AG04449 (cell line): ENCODE measurements around the gene PDK1.
"Not testable (repeated sequence)": the region's sequence is repeated elsewhere in the genome, so short reads cannot be mapped to it uniquely, and the experiment has no call there.

Experiments used
- CTCF ChIA-PET: fragments of 350-600 bp; formaldehyde crosslinking; extraction: SDS; loops from one replicate; lab custom pipeline; 2021; ENCODE audit warnings: antibody characterized with exemption; lab: Yijun Ruan, JAX
- POLR2A ChIA-PET: fragments of 400-600, 350-600 bp; formaldehyde crosslinking; extraction: SDS; loops from one replicate; lab custom pipeline; 2020; ENCODE audit warnings: antibody characterized with exemption, inconsistent platforms; lab: Yijun Ruan, JAX
- DNase-seq: peaks from one replicate; pipeline ENCODE4 v3.0.0-alpha.2; 2010; ENCODE audit warnings: low read depth, low spot score
- H3K4me3 ChIP-seq: 2 replicates; pipeline ENCODE4 v1.5.1; 2011; ENCODE audit warnings: low read depth, mild to moderate bottlenecking, control low read depth, low read length
- TF ChIP-seq, protein P1 (sequence below): IDR thresholded peaks from one replicate; pipeline ENCODE4 v1.5.1; 2011; ENCODE audit warnings: mild to moderate bottlenecking, moderate library complexity, low read length, control low read depth, inconsistent platforms; ENCODE audit not compliant: insufficient read depth; ENCODE audit errors: missing control alignments

The PDK1 gene

GRCh38 chr2:172582656-172583055 lies 26.8 kb downstream of the PDK1 start:
- TF ChIP-seq, protein P1, sequence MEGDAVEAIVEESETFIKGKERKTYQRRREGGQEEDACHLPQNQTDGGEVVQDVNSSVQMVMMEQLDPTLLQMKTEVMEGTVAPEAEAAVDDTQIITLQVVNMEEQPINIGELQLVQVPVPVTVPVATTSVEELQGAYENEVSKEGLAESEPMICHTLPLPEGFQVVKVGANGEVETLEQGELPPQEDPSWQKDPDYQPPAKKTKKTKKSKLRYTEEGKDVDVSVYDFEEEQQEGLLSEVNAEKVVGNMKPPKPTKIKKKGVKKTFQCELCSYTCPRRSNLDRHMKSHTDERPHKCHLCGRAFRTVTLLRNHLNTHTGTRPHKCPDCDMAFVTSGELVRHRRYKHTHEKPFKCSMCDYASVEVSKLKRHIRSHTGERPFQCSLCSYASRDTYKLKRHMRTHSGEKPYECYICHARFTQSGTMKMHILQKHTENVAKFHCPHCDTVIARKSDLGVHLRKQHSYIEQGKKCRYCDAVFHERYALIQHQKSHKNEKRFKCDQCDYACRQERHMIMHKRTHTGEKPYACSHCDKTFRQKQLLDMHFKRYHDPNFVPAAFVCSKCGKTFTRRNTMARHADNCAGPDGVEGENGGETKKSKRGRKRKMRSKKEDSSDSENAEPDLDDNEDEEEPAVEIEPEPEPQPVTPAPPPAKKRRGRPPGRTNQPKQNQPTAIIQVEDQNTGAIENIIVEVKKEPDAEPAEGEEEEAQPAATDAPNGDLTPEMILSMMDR: no peak
- no peak for DNase-seq
- ChIA-PET POLR2A (no interaction called here), CTCF (interaction anchor here (1.3 kb wide), 1 partner anchor 21 kb away, joined by 3 read pairs; no protein-coding TSS in a partner anchor)
- H3K4me3 ChIP-seq: no peak overlapping the region

GRCh38 chr2:172586245-172586891 lies 30.5 kb downstream of the PDK1 start:
- TF ChIP-seq, protein P1: no peak
- ChIA-PET CTCF (no interaction called here), POLR2A (no interaction called here)
- no peak overlapping the region for H3K4me3 ChIP-seq
- no peak for DNase-seq

- POLR2A ChIA-PET, H3K4me3 ChIP-seq, DNase-seq: not testable (repeated sequence)
- CTCF ChIA-PET: interaction anchor here (0.9 to 5.2 kb wide), 5 partner anchors 10 to 345 kb away, joined by 3 to 14 read pairs (median 4); no protein-coding TSS in a partner anchor
Observed at GRCh38 chr2:172587231-172587630, 31.3 kb downstream of the PDK1 start.

GRCh38 chr2:172588931-172589330 lies 33.0 kb downstream of the PDK1 start:
- TF ChIP-seq, protein P1: no peak
- ChIA-PET POLR2A (no interaction called here), CTCF (interaction anchor here (0.9 to 5.2 kb wide), 5 partner anchors 9 to 217 kb away, joined by 3 to 16 read pairs (median 6); no protein-coding TSS in a partner anchor)
- no peak overlapping the region for H3K4me3 ChIP-seq
- no peak for DNase-seq

- H3K4me3 ChIP-seq, DNase-seq, POLR2A ChIA-PET: not testable (repeated sequence)
- CTCF ChIA-PET: interaction anchor here (1.0 to 5.2 kb wide), 6 partner anchors 11 to 119 kb away, joined by 4 to 30 read pairs (median 20); no protein-coding TSS in a partner anchor
Observed at GRCh38 chr2:172591386-172591785, 35.5 kb downstream of the PDK1 start.

- CTCF ChIA-PET: interaction anchor here (0.6 to 4.5 kb wide), 13 partner anchors 12 to 118 kb away, joined by 3 to 30 read pairs (median 6); no protein-coding TSS in a partner anchor
- POLR2A ChIA-PET, H3K4me3 ChIP-seq, DNase-seq: not testable (repeated sequence)
Observed at GRCh38 chr2:172592190-172592589, 36.3 kb downstream of the PDK1 start.

DNA sequence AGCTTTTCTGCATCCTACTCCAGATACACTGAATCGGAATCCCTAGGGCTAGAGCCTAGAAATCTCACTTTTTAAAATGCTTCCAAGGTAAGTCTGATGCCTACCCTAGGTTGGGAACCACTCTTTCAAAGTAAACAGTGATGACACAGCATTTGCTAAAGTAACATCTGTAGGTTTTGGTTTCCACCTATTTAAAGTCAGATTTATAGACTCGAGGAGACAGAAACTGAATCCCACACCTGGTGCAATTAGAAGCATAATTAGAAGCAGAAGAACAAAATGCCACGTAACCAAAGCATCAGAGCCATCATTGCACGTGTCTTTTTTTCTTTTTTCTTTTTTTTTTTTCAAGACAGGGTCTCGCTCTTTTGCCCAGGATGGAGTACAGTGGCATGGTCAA lies 40.9 kb downstream of the PDK1 start:
- CTCF ChIA-PET: interaction anchor here (0.9 to 6.1 kb wide), 6 partner anchors 9 to 130 kb away, joined by 3 to 47 read pairs (median 6); no protein-coding TSS in a partner anchor
- DNase-seq: no peak
- TF ChIP-seq, protein P1: no peak
- POLR2A ChIA-PET: no interaction called here
- no peak overlapping the region for H3K4me3 ChIP-seq
